GM12865 (cell line): ENCODE results near the gene NCS1.

Experiments used
- DNase-seq: peaks from one replicate; pipeline ENCODE4 v3.0.0; 2010; ENCODE audit warnings: low read depth
- H3K4me3 ChIP-seq: 2 replicates; pipeline ENCODE4 v1.5.1; 2011; ENCODE audit warnings: mild to moderate bottlenecking, low read depth, low read length, control low read depth
- TF ChIP-seq, protein P1 (sequence below): IDR thresholded peaks from 2 replicates; pipeline ENCODE4 v1.5.1; 2011; ENCODE audit warnings: low read length, control low read depth, low read depth, inconsistent platforms; ENCODE audit not compliant: insufficient read depth; ENCODE audit errors: missing control alignments

Gene NCS1

DNA sequence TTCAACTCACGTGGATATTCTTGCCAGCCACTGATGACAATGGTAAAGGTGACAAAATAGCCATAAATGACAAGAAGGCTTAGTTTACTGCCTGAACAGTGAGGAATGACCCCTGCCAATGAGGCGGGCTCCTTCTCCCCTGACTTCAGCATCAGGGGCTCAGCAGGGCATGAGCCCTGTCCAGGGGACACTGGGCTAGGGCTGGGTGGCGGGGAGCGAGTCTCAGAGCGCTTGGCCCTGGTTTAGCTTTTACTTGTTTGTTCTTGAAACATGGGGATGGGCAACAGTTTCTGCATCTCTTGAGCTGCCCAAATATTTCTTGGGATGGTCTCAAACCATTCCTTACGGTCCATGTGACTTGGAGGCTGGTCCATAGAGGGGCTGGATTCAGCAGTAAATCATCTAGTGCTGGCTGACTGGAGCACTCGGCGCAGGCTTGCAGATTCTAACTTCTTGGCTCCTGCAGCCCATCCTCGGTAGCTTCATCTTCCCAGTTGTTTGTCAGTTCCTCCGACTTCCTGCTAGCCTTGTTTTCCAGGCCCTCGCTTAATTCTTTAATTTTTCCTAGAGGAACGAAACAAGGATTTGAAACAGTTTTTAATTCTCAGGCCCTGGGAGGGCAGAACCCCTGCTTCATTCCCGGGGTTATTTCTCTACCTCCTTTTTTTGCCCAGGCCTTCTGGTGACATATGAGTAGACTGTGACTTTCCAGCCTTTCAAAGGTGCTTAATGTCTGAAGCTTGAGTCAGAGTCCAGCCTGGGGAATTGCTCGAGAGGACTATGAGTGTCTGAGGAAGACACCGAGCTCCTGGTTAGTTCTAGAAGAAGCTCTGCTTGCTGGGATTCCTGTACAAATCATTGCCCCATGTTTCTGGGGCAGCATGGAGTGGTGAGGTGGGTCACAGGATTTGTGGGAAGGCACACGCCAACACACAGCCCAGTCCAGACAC lies 88.9 kb downstream of the NCS1 start:
- no peak for DNase-seq
- no peak overlapping the region for H3K4me3 ChIP-seq
- TF ChIP-seq, protein P1, sequence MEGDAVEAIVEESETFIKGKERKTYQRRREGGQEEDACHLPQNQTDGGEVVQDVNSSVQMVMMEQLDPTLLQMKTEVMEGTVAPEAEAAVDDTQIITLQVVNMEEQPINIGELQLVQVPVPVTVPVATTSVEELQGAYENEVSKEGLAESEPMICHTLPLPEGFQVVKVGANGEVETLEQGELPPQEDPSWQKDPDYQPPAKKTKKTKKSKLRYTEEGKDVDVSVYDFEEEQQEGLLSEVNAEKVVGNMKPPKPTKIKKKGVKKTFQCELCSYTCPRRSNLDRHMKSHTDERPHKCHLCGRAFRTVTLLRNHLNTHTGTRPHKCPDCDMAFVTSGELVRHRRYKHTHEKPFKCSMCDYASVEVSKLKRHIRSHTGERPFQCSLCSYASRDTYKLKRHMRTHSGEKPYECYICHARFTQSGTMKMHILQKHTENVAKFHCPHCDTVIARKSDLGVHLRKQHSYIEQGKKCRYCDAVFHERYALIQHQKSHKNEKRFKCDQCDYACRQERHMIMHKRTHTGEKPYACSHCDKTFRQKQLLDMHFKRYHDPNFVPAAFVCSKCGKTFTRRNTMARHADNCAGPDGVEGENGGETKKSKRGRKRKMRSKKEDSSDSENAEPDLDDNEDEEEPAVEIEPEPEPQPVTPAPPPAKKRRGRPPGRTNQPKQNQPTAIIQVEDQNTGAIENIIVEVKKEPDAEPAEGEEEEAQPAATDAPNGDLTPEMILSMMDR = no peak

DNA sequence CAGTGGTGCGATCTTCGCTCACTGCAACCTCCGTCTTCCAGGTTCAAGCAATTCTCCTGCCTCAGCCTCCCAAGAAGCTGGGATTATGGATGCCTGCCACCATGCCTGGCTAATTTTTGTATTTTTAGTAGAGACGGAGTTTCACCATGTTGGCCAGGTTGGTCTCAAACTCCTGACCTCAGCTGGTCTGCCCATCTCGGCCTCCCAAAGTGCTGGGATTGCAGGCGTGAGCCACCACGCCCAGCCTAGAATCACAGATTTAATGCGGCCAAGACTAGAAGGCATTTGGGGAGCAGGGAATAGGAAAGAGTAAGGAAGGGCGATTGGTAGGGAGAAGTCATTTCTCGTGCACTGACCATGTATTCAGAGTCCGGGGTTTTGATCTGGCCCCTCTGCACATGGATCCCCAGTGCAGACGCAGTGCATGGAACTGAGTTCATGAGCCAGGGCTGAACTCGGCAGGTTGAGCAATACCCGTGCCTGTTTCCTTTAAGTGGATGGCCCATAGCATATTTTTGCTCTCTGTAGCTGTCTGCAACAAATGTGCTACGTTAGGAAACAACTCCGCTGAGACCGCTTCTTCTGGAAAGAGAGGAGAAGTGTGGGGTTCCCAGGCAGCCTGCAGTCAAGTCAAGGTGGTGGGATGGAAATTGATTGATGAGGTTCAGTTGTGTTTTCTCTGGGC lies 90.0 kb downstream of the NCS1 start:
- no peak for DNase-seq
- TF ChIP-seq, protein P1 = no peak
- no peak overlapping the region for H3K4me3 ChIP-seq

DNA sequence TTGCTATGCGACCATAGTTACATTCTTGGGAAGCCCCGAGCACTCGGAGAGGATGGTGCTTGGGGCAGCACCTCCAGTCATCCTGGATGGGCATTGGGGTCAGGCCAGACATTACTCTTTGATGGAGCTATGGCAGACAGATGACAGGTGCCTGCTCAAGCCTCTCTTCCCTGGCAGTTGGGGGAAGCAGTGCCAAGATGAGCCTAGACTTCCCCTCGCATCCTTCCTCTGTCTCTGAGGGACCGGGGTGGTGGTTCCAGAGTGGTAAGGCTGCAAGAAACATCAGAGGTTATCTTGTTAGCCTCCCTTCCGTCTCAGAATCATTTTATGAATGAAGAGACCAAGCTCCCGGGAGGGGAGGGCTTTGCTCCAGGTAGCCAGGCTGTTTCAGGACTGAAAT lies 90.6 kb downstream of the NCS1 start:
- TF ChIP-seq, protein P1 = no peak
- no peak overlapping the region for H3K4me3 ChIP-seq
- DNase-seq = no peak

DNA sequence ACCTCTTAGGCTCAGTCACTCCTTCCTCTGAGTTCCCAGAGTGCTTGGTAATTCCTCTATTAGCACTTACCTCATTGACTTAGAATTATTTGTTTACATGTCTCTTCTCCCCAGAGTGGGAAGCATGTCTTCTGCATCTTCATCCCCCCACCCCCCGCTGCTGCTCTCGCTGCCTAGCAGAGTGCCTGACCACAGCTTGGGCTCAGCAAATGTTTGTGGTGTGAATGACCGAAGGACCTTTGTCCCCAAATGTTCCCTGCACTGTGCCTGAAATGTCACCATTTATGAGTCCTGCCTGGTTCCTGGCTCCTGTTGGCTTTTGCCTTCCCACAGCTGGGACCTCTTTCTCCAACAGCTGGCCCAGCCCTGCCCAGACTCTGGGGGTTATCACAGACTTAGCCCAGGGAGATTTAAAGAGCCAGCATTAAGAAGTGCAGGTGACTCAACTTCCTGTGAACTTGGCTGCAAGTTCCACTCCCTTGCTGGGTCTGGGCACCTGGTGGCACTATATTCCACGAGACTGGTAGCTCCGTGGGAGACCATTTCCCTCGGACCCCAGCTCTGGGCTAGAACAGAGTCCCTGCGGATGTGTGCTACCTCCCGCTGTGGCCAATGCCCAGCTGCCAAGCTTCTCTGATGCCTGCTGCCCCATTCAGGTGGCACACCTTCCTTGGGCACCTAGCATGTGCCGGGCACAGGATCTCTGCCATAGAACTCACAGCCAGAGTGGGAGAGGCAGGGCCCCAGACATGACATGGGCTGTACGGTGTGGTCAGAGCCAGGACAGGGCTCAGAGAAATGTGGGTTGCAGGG lies 91.6 kb downstream of the NCS1 start:
- no peak for DNase-seq
- TF ChIP-seq, protein P1 = no peak
- no peak overlapping the region for H3K4me3 ChIP-seq

DNA sequence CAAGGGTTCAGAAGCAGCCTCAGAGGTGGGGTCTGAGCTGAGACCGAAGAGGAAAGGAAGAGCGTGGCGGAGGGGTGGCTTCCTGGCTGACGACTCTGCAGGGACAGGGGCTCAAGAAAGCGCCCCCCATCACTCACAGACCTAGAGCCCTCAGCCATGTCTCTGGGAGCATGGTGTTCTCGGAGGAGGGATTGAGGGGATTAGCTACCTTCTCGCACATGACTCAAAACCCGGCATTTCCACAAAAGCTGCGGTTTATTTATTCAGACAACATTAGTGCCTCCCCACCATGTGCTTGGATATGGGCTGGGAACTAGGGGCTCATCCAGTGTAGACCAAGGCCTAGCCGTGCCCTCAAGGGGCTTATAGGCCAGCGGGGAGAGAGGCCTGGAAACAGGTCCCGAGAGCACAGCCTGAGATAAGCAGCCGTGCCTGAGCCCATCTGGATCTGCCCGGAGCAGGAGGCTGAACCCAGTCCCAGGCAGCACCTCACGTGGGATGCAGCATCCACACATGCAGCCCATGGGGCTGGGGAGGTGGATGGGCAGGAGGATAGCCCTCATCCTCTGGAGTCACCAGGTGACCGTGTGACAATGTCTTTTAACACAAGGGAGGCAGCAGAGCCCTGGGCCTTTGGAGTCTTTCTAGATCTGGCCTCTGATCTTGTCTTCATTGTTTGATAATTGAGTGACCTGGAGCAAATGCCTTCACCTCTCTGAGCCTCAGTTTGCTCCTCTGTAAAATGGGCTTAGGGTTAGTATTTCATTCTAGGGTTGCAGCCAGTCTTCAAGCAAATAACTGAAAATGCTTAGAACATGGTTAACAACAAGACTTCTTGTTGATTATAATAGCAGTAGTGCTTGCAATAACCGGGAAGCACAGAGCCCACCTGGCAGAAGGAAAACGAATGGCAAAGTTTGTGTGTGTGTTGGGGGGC lies 92.5 kb downstream of the NCS1 start:
- TF ChIP-seq, protein P1 = no peak
- DNase-seq = no peak
- H3K4me3 ChIP-seq = no peak overlapping the region
